OCI-LY1 (cell line): Measurements from ENCODE around the gene CTNS.
A peak's percentile ranks its signal among the peaks of the same experiment; 100 is the strongest.

ENCODE experiments used
- H2AFZ ChIP-seq: fragments of 200-600 bp; sonication (generic), shearing (Covaris generic); 2 replicates; pipeline ENCODE4 v1.6.0; 2014; ENCODE audit warnings: antibody characterized with exemption, mild to moderate bottlenecking, low read length
- H3F3A ChIP-seq: fragments of 200-600 bp; sonication (generic), shearing (Covaris generic); 2 replicates; pipeline ENCODE4 v1.6.0; 2014; ENCODE audit warnings: mild to moderate bottlenecking, antibody characterized with exemption, low read length, moderate library complexity; ENCODE audit not compliant: insufficient read depth
- H3K27ac ChIP-seq: fragments of 200-600 bp; sonication (generic); 2 replicates; pipeline ENCODE4 v1.5.1; 2014; ENCODE audit warnings: low read length, mixed run types, mild to moderate bottlenecking, low read depth; ENCODE audit not compliant: poor library complexity, severe bottlenecking
- H3K27me3 ChIP-seq: fragments of 200-600 bp; sonication (generic); 2 replicates; pipeline ENCODE4 v1.6.0; 2014; ENCODE audit warnings: antibody characterized with exemption, mild to moderate bottlenecking, low read length, moderate library complexity; ENCODE audit not compliant: insufficient read depth
- H3K36me3 ChIP-seq: fragments of 200-600 bp; sonication (generic); 2 replicates; pipeline ENCODE4 v1.6.1; 2014; ENCODE audit warnings: mild to moderate bottlenecking, antibody characterized with exemption, low read length, moderate library complexity, mixed read lengths; ENCODE audit not compliant: insufficient read depth
- H3K4me1 ChIP-seq: fragments of 200-600 bp; sonication (generic); 2 replicates; pipeline ENCODE4 v1.5.1; 2014; ENCODE audit warnings: mild to moderate bottlenecking, low read length, moderate library complexity; ENCODE audit not compliant: insufficient read depth, severe bottlenecking
- H3K4me2 ChIP-seq: fragments of 200-600 bp; sonication (generic), shearing (Covaris generic); 2 replicates; pipeline ENCODE4 v1.6.1; 2014; ENCODE audit warnings: low read length
- H3K4me3 ChIP-seq: fragments of 200-600 bp; sonication (generic); 2 replicates; pipeline ENCODE4 v1.5.1; 2014; ENCODE audit warnings: low read length, low read depth, mild to moderate bottlenecking, mixed read lengths; ENCODE audit not compliant: poor library complexity, severe bottlenecking
- H3K79me2 ChIP-seq: fragments of 200-600 bp; shearing (Covaris generic); 2 replicates; pipeline ENCODE4 v1.6.1; 2016; ENCODE audit warnings: mixed run types, low read length, mixed read lengths; ENCODE audit not compliant: insufficient read depth
- H3K9ac ChIP-seq: fragments of 200-600 bp; sonication (generic), shearing (Covaris generic); 2 replicates; pipeline ENCODE4 v1.6.1; 2014; ENCODE audit warnings: mild to moderate bottlenecking, low read length, mixed read lengths
- H3K9me2 ChIP-seq: fragments of 200-600 bp; sonication (generic), shearing (Covaris generic); 2 replicates; pipeline ENCODE4 v1.6.1; 2014; ENCODE audit warnings: low read depth, mild to moderate bottlenecking, low read length, mixed read lengths
- H3K9me3 ChIP-seq: fragments of 200-600 bp; shearing (Covaris generic); 2 replicates; pipeline ENCODE4 v1.6.1; 2014; ENCODE audit warnings: low read length, mixed read lengths
- H4K20me1 ChIP-seq: fragments of 200-600 bp; sonication (generic), shearing (Covaris generic); 2 replicates; pipeline ENCODE4 v1.6.0; 2016; ENCODE audit warnings: mild to moderate bottlenecking, low read length; ENCODE audit not compliant: insufficient read depth
- CTCF ChIP-seq: fragments of 200-600 bp; sonication (generic), shearing (Covaris generic); IDR thresholded peaks from 2 replicates; pipeline ENCODE4 v1.5.1; 2017; ENCODE audit warnings: mild to moderate bottlenecking, antibody characterized with exemption, low read length, moderate library complexity, mixed read lengths
- EZH2 ChIP-seq: fragments of 200-600 bp; sonication (generic), shearing (Covaris generic); IDR thresholded peaks from 2 replicates; pipeline ENCODE4 v1.8.0; 2017; ENCODE audit warnings: borderline replicate concordance, mixed run types, mild to moderate bottlenecking, antibody characterized with exemption, low read length, moderate library complexity, mixed read lengths

The CTNS gene

GRCh38 chr17:3665834-3666233, 29.3 kb downstream of the CTNS start:
- peaks cover 22% of the 10 kb centered on the region for H3K4me1 ChIP-seq
- H3K36me3 ChIP-seq = no peaks in the 10 kb centered on the region
- no peaks in the 10 kb centered on the region for H3K9me2 ChIP-seq
- H3K27me3 ChIP-seq = no peaks in the 10 kb centered on the region
- no peaks in the 10 kb centered on the region for H3F3A ChIP-seq
- no peak overlapping the region for H3K9ac ChIP-seq
- no peak overlapping the region for H3K4me3 ChIP-seq
- no peak for TF ChIP-seq CTCF
- no peak for TF ChIP-seq EZH2
- H4K20me1 ChIP-seq = no peaks in the 10 kb centered on the region
- 0 out of 2 replicates have a peak, but pooled peaks cover 7% of the 10 kb centered on the region for H3K79me2 ChIP-seq
- H2AFZ ChIP-seq = no peak overlapping the region
- no peak overlapping the region for H3K4me2 ChIP-seq
- no peaks in the 10 kb centered on the region for H3K9me3 ChIP-seq
- H3K27ac ChIP-seq = no peak overlapping the region

GRCh38 chr17:3666516-3666915, 30.0 kb downstream of the CTNS start:
- Histone ChIP-seq H3F3A (no peaks in the 10 kb centered on the region), H3K9me3 (no peaks in the 10 kb centered on the region), H3K9me2 (no peaks in the 10 kb centered on the region), H3K4me2 (no peak overlapping the region), H4K20me1 (no peaks in the 10 kb centered on the region), H3K27me3 (no peaks in the 10 kb centered on the region), H2AFZ (no peak overlapping the region), H3K4me3 (no peak overlapping the region), H3K9ac (no peak overlapping the region), H3K27ac (no peak overlapping the region), H3K79me2 (0 out of 2 replicates have a peak, but pooled peaks cover 7% of the 10 kb centered on the region), H3K36me3 (no peaks in the 10 kb centered on the region), H3K4me1 (peaks cover 22% of the 10 kb centered on the region)
- no peak for TF ChIP-seq CTCF
- no peak for TF ChIP-seq EZH2

GRCh38 chr17:3667366-3668278, 31.1 kb downstream of the CTNS start:
- Histone ChIP-seq H3F3A (no peaks in the 10 kb centered on the region), H3K9ac (peak overlapping the region; percentile 69), H2AFZ (0 out of 2 replicates have a peak overlapping the region, but pooled peaks have one; percentile 14), H3K27ac (no peak overlapping the region), H3K4me2 (peak overlapping the region; percentile 87), H3K4me3 (peak overlapping the region; percentile 84), H3K36me3 (no peaks in the 10 kb centered on the region; the same call in 1 of the 2 replicates), H3K9me2 (no peaks in the 10 kb centered on the region), H3K79me2 (0 out of 2 replicates have a peak, but pooled peaks cover 7% of the 10 kb centered on the region), H3K9me3 (no peaks in the 10 kb centered on the region), H4K20me1 (no peaks in the 10 kb centered on the region), H3K4me1 (peaks cover 22% of the 10 kb centered on the region), H3K27me3 (no peaks in the 10 kb centered on the region)
- TF ChIP-seq EZH2 = no peak
- no peak for TF ChIP-seq CTCF
